CD4-positive, alpha-beta memory T cell (primary cell): ENCODE results near the gene JARID2. TPM values are rescaled to one million over a fixed set of nuclear protein-coding genes. Genes with fewer than 3 reads are reported as not detected.

Source experiments
- CTCF ChIA-PET: fragments of 350-600 bp; sonication (Branson Sonifier 250); formaldehyde crosslinking; loops from one replicate; lab custom pipeline; 2021; ENCODE audit warnings: inconsistent platforms; ENCODE audit not compliant: partially characterized antibody; lab: Charles Lee
- POLR2A ChIA-PET: fragments of 350-600 bp; sonication (Branson Sonifier 250); formaldehyde crosslinking; loops from one replicate; lab custom pipeline; 2021; ENCODE audit not compliant: partially characterized antibody; lab: Charles Lee
- DNase-seq, 5 donors: peaks; one replicate each; pipeline versions ENCODE4 v3.0.0 to v3.0.0-alpha.2; 2020 to 2022; ENCODE audit warnings: mixed read lengths in 1 of 5
- H3K27ac ChIP-seq: one replicate; pipeline ENCODE4 v1.7.0; 2013; ENCODE audit warnings: low read depth, low read length
- H3K27me3 ChIP-seq: 2 replicates; pipeline ENCODE4 v1.7.0; 2013; ENCODE audit warnings: mild to moderate bottlenecking, low read length, moderate library complexity; ENCODE audit not compliant: insufficient read depth
- H3K36me3 ChIP-seq: 2 replicates; pipeline ENCODE4 v1.7.0; 2013; ENCODE audit warnings: mild to moderate bottlenecking, low read length, moderate library complexity; ENCODE audit not compliant: insufficient read depth
- H3K4me1 ChIP-seq: 2 replicates; pipeline ENCODE4 v1.7.0; 2013; ENCODE audit warnings: mild to moderate bottlenecking, low read length, moderate library complexity; ENCODE audit not compliant: insufficient read depth
- H3K4me3 ChIP-seq, 2 donors: one replicate each; pipeline ENCODE4 v1.7.0; 2013; ENCODE audit warnings: low read length in 2 of 2, mild to moderate bottlenecking in 1 of 2
- H3K9me3 ChIP-seq, 2 donors: one replicate each; pipeline ENCODE4 v1.7.0; 2013; ENCODE audit warnings: low read length in 2 of 2, control low read depth in 1 of 2; ENCODE audit not compliant: control insufficient read depth in 1 of 2
- H3K27ac Mint-ChIP-seq, 7 donors: one replicate each; pipeline ENCODE4 v1.8.0; 2020 to 2021; ENCODE audit warnings: mixed read lengths in 7 of 7, mild to moderate bottlenecking in 6 of 7, inconsistent platforms in 3 of 7, moderate library complexity in 3 of 7
- H3K27me3 Mint-ChIP-seq, 2 donors: one replicate each; pipeline ENCODE4 v1.8.0; 2020 to 2021; ENCODE audit warnings: mixed read lengths in 2 of 2
- H3K36me3 Mint-ChIP-seq, 2 donors: one replicate each; pipeline ENCODE4 v1.8.0; 2020 to 2021; ENCODE audit warnings: mixed read lengths in 2 of 2, inconsistent platforms in 1 of 2, mild to moderate bottlenecking in 1 of 2
- H3K4me1 Mint-ChIP-seq, 4 donors: one replicate each; pipeline ENCODE4 v1.8.0; 2020 to 2021; ENCODE audit warnings: mixed read lengths in 4 of 4, mild to moderate bottlenecking in 1 of 4
- H3K4me3 Mint-ChIP-seq, 8 donors: one replicate each; pipeline ENCODE4 v1.8.0; 2020 to 2021; ENCODE audit warnings: mixed read lengths in 8 of 8, mild to moderate bottlenecking in 7 of 8, moderate library complexity in 6 of 8, inconsistent platforms in 3 of 8
- H3K9me3 Mint-ChIP-seq, 8 donors: one replicate each; pipeline ENCODE4 v1.8.0; 2020 to 2021; ENCODE audit warnings: mixed read lengths in 8 of 8, mild to moderate bottlenecking in 5 of 8, inconsistent platforms in 3 of 8, moderate library complexity in 1 of 8
- intact Hi-C: fragments of 100-400 bp; cut with micrococcal nuclease; formaldehyde crosslinking; loops from one replicate; pipeline ENCODE4 v1.15.1; 2023
- polyA plus RNA-seq, 2 donors: library from polyadenylated mRNA; unstranded; fragments of 300-500 nt; fragmentation: Illumina TruSeq; gene quantifications; one replicate each; pipeline ENCODE4 v1.2.3, GENCODE V29; 2021
- total RNA-seq, 2 experiments: library from RNA; stranded (reverse); gene quantifications; one replicate each; pipeline ENCODE4 v1.2.3, GENCODE V29; 2021

The JARID2 gene
- total and polyA plus RNA-seq, 4 experiments from 2014 or later: 2.4 to 21.6 (median 16.0) TPM

DNA sequence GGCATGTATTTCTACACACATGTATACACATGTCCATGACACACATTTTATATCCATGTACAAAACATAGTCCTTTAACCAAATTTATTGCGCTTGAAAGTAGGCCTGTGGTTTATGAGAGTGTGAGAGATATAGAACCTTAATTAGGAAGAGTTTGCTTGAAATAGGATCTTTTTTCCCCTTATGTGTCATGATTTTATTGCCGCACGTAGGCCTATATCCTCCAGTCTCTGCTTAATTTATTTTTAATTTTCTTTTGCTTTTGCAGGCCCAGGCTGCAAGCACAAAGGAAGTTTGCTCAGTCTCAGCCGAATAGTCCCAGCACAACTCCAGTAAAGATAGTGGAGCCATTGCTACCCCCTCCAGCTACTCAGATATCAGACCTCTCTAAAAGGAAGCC, 205.9 kb downstream of the JARID2 start:
- intact Hi-C loops: no loop called here
- H3K4me3 ChIP-seq: no peak overlapping the region

GRCh38 chr6:15452182-15452941, 206.5 kb downstream of the JARID2 start:
- Histone ChIP-seq H3K27ac (no peak overlapping the region), H3K4me3 (no peak overlapping the region), H3K36me3 (peaks cover 6% of the 10 kb centered on the region), H3K27me3 (no peaks in the 10 kb centered on the region), H3K4me1 (peaks cover 10% of the 10 kb centered on the region), H3K9me3 (no peaks in the 10 kb centered on the region)
- ChIA-PET CTCF (no interaction called here), POLR2A (no interaction called here)
- H3K36me3 Mint-ChIP-seq: peaks cover 34 to 35% of the 10 kb centered on the region in 2 donors
- no peak for DNase-seq
- no peaks in the 10 kb centered on the region for H3K27me3 Mint-ChIP-seq
- intact Hi-C loops: no loop called here
- H3K27ac Mint-ChIP-seq: peak overlapping the region in 6 of 7 donors; percentile 14 to 70 (median 35)
- H3K4me1 Mint-ChIP-seq: peaks cover 36 to 69% (median 53%) of the 10 kb centered on the region in 4 donors
- H3K4me3 Mint-ChIP-seq: peak overlapping the region in 4 of 8 donors; percentile 17 to 46 (median 37)
- H3K9me3 Mint-ChIP-seq: peaks cover 0 to 2% (median 0%) of the 10 kb centered on the region in 8 donors

More for the DNA sequence above, 205.9 kb downstream of the JARID2 start:
- no peak for DNase-seq
- Histone ChIP-seq H3K36me3 (peaks cover 6% of the 10 kb centered on the region), H3K27ac (no peak overlapping the region), H3K27me3 (no peaks in the 10 kb centered on the region), H3K4me1 (peaks cover 10% of the 10 kb centered on the region), H3K9me3 (no peaks in the 10 kb centered on the region)
- H3K27me3 Mint-ChIP-seq: no peaks in the 10 kb centered on the region
- H3K27ac Mint-ChIP-seq: peak overlapping the region in 6 of 7 donors; percentile 14 to 29 (median 18)
- ChIA-PET CTCF (no interaction called here), POLR2A (no interaction called here)
- peak overlapping the region in 3 of 8 donors; percentile 17 to 46 (median 18) for H3K4me3 Mint-ChIP-seq
- peaks cover 34 to 35% of the 10 kb centered on the region in 2 donors for H3K36me3 Mint-ChIP-seq
- peaks cover 0 to 2% (median 0%) of the 10 kb centered on the region in 8 donors for H3K9me3 Mint-ChIP-seq
- H3K4me1 Mint-ChIP-seq: peaks cover 37 to 71% (median 55%) of the 10 kb centered on the region in 4 donors

- Histone ChIP-seq H3K36me3 (peaks cover 6% of the 10 kb centered on the region), H3K27me3 (no peaks in the 10 kb centered on the region), H3K27ac (no peak overlapping the region), H3K4me3 (no peak overlapping the region), H3K9me3 (no peaks in the 10 kb centered on the region), H3K4me1 (peaks cover 10% of the 10 kb centered on the region)
- intact Hi-C loops: no loop called here
- POLR2A ChIA-PET: no interaction called here
- Mint-ChIP-seq H3K27me3 (no peaks in the 10 kb centered on the region), H3K36me3 (peaks cover 34 to 35% of the 10 kb centered on the region in 2 donors), H3K4me3 (no peak overlapping the region), H3K4me1 (peaks cover 32 to 62% (median 46%) of the 10 kb centered on the region in 4 donors), H3K27ac (no peak overlapping the region), H3K9me3 (peaks cover 0 to 2% (median 0%) of the 10 kb centered on the region in 8 donors)
- no peak for DNase-seq
- CTCF ChIA-PET: no interaction called here
These were observed 207.3 kb downstream of the JARID2 start for GRCh38 chr6:15453186-15453585.

- Histone ChIP-seq H3K9me3 (no peaks in the 10 kb centered on the region), H3K27me3 (no peaks in the 10 kb centered on the region), H3K4me1 (peaks cover 10% of the 10 kb centered on the region), H3K27ac (no peak overlapping the region), H3K36me3 (peaks cover 6% of the 10 kb centered on the region), H3K4me3 (no peak overlapping the region)
- no peaks in the 10 kb centered on the region for H3K27me3 Mint-ChIP-seq
- peaks cover 34 to 65% (median 48%) of the 10 kb centered on the region in 4 donors for H3K4me1 Mint-ChIP-seq
- peaks cover 0 to 2% (median 0%) of the 10 kb centered on the region in 8 donors for H3K9me3 Mint-ChIP-seq
- CTCF ChIA-PET: no interaction called here
- H3K36me3 Mint-ChIP-seq: peaks cover 34 to 35% of the 10 kb centered on the region in 2 donors
- H3K27ac Mint-ChIP-seq: no peak overlapping the region
- intact Hi-C loops: no loop called here
- POLR2A ChIA-PET: no interaction called here
- DNase-seq: no peak
- H3K4me3 Mint-ChIP-seq: no peak overlapping the region
These were observed 207.8 kb downstream of the JARID2 start for GRCh38 chr6:15453622-15454021.

DNA sequence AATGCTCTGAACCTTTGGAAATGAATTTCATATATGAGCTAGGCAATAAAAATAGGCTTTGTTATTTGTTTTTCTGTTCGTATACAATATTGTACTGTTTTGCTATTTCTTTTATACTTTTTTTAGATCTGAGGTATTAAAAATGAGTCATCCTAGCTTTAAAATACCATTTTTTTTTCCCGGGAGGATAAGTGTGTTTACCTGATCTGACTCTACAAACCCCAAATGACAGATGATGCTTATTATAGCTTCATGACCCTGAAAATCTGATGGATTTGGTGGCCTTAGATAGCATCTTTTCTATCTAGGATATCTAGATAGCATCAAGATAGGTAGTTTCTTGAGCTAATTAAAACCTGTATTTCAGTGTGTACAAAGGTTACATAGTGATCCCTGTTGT, 210.6 kb downstream of the JARID2 start:
- H3K4me3 ChIP-seq: no peak overlapping the region
- no peak for DNase-seq
- no peak overlapping the region for H3K27ac Mint-ChIP-seq
- H3K4me1 Mint-ChIP-seq: peaks cover 39 to 63% (median 46%) of the 10 kb centered on the region in 4 donors
- H3K9me3 Mint-ChIP-seq: peaks cover 0 to 2% (median 0%) of the 10 kb centered on the region in 8 donors
- no peak overlapping the region for H3K27ac ChIP-seq
- ChIA-PET POLR2A (no interaction called here), CTCF (interaction anchor here (1.2 kb wide), 1 partner anchor 15 kb away, joined by 7 read pairs; no protein-coding TSS in a partner anchor)
- H3K36me3 Mint-ChIP-seq: peaks cover 30 to 37% of the 10 kb centered on the region in 2 donors
- no peaks in the 10 kb centered on the region for H3K9me3 ChIP-seq
- no peaks in the 10 kb centered on the region for H3K27me3 ChIP-seq
- peaks cover 6% of the 10 kb centered on the region for H3K36me3 ChIP-seq
- no peaks in the 10 kb centered on the region for H3K27me3 Mint-ChIP-seq
- intact Hi-C loops: no loop called here
- no peak overlapping the region for H3K4me3 Mint-ChIP-seq
- peaks cover 17% of the 10 kb centered on the region for H3K4me1 ChIP-seq

- Histone ChIP-seq H3K4me3 (no peak overlapping the region), H3K9me3 (no peaks in the 10 kb centered on the region), H3K36me3 (peaks cover 6% of the 10 kb centered on the region), H3K27me3 (no peaks in the 10 kb centered on the region), H3K4me1 (peaks cover 18% of the 10 kb centered on the region), H3K27ac (no peak overlapping the region)
- POLR2A ChIA-PET: no interaction called here
- CTCF ChIA-PET: interaction anchor here (0.6 to 1.3 kb wide), 4 partner anchors 11 to 220 kb away, joined by 3 to 7 read pairs (median 4); no protein-coding TSS in a partner anchor
- DNase-seq: no peak
- peaks cover 36 to 61% (median 45%) of the 10 kb centered on the region in 4 donors for H3K4me1 Mint-ChIP-seq
- H3K27ac Mint-ChIP-seq: peak overlapping the region in 2 of 7 donors; percentile 10 to 48
- no peak overlapping the region for H3K4me3 Mint-ChIP-seq
- H3K27me3 Mint-ChIP-seq: no peaks in the 10 kb centered on the region
- H3K9me3 Mint-ChIP-seq: peaks cover 0 to 2% (median 0%) of the 10 kb centered on the region in 8 donors
- peaks cover 23 to 32% of the 10 kb centered on the region in 2 donors for H3K36me3 Mint-ChIP-seq
- intact Hi-C loops: no loop called here
These were observed 211.3 kb downstream of the JARID2 start for GRCh38 chr6:15457121-15457650.

- no peaks in the 10 kb centered on the region for H3K27me3 Mint-ChIP-seq
- Histone ChIP-seq H3K27me3 (no peaks in the 10 kb centered on the region), H3K36me3 (peaks cover 4% of the 10 kb centered on the region), H3K4me1 (peaks cover 13% of the 10 kb centered on the region), H3K27ac (no peak overlapping the region), H3K4me3 (no peak overlapping the region), H3K9me3 (no peaks in the 10 kb centered on the region)
- H3K4me3 Mint-ChIP-seq: no peak overlapping the region
- intact Hi-C loops: no loop called here
- H3K27ac Mint-ChIP-seq: no peak overlapping the region
- H3K4me1 Mint-ChIP-seq: peaks cover 41 to 61% (median 50%) of the 10 kb centered on the region in 4 donors
- peaks cover 16 to 24% of the 10 kb centered on the region in 2 donors for H3K36me3 Mint-ChIP-seq
- DNase-seq: no peak
- CTCF ChIA-PET: interaction anchor here (1.3 kb wide), 1 partner anchor 17 kb away, joined by 3 read pairs; no protein-coding TSS in a partner anchor
- POLR2A ChIA-PET: no interaction called here
- H3K9me3 Mint-ChIP-seq: peaks cover 0 to 2% (median 0%) of the 10 kb centered on the region in 8 donors
These were observed 212.2 kb downstream of the JARID2 start for GRCh38 chr6:15458021-15458459.
